ENCODE measurements around the gene ANKRD13C. TPM values are rescaled to one million over a fixed set of nuclear protein-coding genes. Genes with fewer than 3 reads are reported as not detected.

ANKRD13C gene
- polyA plus RNA-seq, 1 of the 3 experiments (the other 2 are of a cell fraction) = 5.2 TPM

- no peak for DNase-seq
- Histone ChIP-seq H3K4me2 (no peak overlapping the region), H3K9me3 (no peaks in the 10 kb centered on the region; the same call in 1 of the 2 replicates), H3K9me2 (no peaks in the 10 kb centered on the region), H3K79me2 (ENCODE audit: insufficient read depth) (no peaks in the 10 kb centered on the region; the same call in 1 of the 2 replicates), H3F3A (replicated peaks; ENCODE audit: insufficient read depth) (peaks cover 5% of the 10 kb centered on the region), H2AFZ (ENCODE audit: low read depth) (no peak overlapping the region), H3K4me3 (ENCODE audit: low read depth in 2 of 2, low read length in 1 of 2) (no peak overlapping the region), H3K36me3 (replicated peaks in 1 of 2; ENCODE audit: control insufficient read depth in 1 of 2, insufficient read depth in 2 of 2, low read length in 1 of 2) (peaks cover 28 to 76% of the 10 kb centered on the region in 2 experiments), H3K4me1 (ENCODE audit: control insufficient read depth in 1 of 2, insufficient read depth in 2 of 2, low read depth in 1 of 2, low read length in 1 of 2) (no peaks in the 10 kb centered on the region), H3K9ac (no peak overlapping the region), H3K27ac (ENCODE audit: low read depth in 2 of 2, low read length in 1 of 2) (no peak overlapping the region), H4K20me1 (ENCODE audit: insufficient read depth) (no peaks in the 10 kb centered on the region), H3K27me3 (ENCODE audit: insufficient read depth) (no peaks in the 10 kb centered on the region)
- ChIA-PET CTCF (no interaction called here), POLR2A (interaction anchor here (0.6 kb wide), 1 partner anchor 43 kb away, joined by 3 read pairs; the partner anchor contains the start of gene SRSF11)
- whole genome bisulfite sequencing (ENCODE audit: low lambda C conversion rate) = 93% methylated on average over 7 of the region's 7 CpGs
- TF ChIP-seq ZBTB33 (IDR thresholded peaks at IDR 0.05; ENCODE audit: borderline replicate concordance, low read depth) (no peak), SMC3 (IDR thresholded peaks at IDR 0.05; ENCODE audit: low read depth, low read length) (no peak), TCF12 (IDR thresholded peaks at IDR 0.05) (no peak), YY1 (IDR thresholded peaks at IDR 0.05; ENCODE audit: low read depth) (no peak), EZH2phosphoT487 (IDR thresholded peaks at IDR 0.05; ENCODE audit: borderline replicate concordance, low read depth) (no peak), FOXJ3 (CRISPR knock-in tag; IDR thresholded peaks at IDR 0.05) (no peak), FOXM1 (IDR thresholded peaks at IDR 0.05; ENCODE audit: low read depth) (no peak), CTCF (IDR thresholded peaks at IDR 0.05) (no peak), USF1 (IDR thresholded peaks at IDR 0.05; ENCODE audit: borderline replicate concordance, low read depth) (no peak), NFIC (IDR thresholded peaks at IDR 0.05; ENCODE audit: borderline replicate concordance) (no peak), ELF1 (IDR thresholded peaks at IDR 0.05) (no peak), RAD21 (IDR thresholded peaks at IDR 0.05; ENCODE audit: low read length) (no peak), IRF3 (IDR thresholded peaks at IDR 0.05; ENCODE audit: low read depth, low read length) (no peak), EP300 (IDR thresholded peaks at IDR 0.05; ENCODE audit: borderline replicate concordance in 1 of 2, low read depth in 1 of 2, low read length in 1 of 2) (no peak), CHD2 (IDR thresholded peaks at IDR 0.05; ENCODE audit: low read length, partially characterized antibody) (no peak)
Measured at GRCh38 chr1:70264839-70265238, 89.7 kb downstream of the ANKRD13C start.
